Measurements from ENCODE around the gene HPSE2. TPM values are rescaled to one million over a fixed set of nuclear protein-coding genes. Genes with fewer than 3 reads are reported as not detected.
A peak's percentile ranks its signal among the peaks of the same experiment; 100 is the strongest.

The HPSE2 gene
- total and polyA plus RNA-seq, 2 of the 13 experiments (the other 11 are each of a cell fraction or from before 2014, with no cell fraction given), result 0.01 TPM; not detected in 1

DNA sequence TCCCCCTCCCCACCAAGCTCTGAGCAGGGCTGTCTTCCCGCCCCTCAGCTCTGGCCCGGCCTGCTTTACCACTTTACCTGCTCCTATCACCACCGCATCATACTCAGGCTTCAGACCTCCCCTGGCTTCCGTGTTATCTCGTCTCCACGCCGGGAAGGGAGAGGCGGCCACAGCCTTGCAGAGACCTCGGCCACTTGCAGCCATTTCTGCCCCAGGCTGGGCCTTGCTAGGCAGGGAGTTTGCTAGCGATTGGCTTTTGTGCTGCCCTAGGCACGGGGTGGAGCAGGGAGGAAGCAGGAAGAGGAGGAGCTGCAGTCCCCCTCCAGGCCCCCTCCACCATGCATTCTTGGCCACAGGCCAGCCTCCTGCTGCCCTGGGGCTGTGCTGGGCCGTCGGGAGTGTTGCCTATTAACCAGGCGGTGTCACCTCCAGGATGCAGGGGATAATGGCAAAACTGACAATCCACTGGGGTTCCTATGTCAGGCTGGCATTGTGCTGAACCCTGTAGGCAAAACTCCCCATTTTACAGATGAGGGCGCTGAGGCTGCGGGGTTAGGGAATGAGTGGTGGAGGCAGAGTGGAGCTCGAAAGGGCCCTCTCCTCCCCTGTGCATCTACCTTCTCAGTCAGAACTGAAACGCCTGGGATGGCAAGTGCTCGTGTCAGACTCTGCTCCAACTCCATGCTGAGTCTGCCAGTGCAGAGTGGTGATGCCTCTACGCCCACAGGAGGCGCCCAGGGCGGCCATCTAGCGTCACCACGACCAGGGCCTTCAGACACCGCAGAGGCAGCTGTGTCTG lies 820.5 kb downstream of the HPSE2 start, which contains the start of gene PYROXD2 (continued):
- TF ChIP-seq CBX1 (IDR thresholded peaks at IDR 0.05; ENCODE audit: low read depth) (peak; percentile 55), ZNF274 (CRISPR knock-in tag; IDR thresholded peaks at IDR 0.05) (peak; percentile 93), MED1 (CRISPR knock-in tag; IDR thresholded peaks at IDR 0.05) (peak; percentile 62; the same call in 1 of the 2 replicates), FOXC1 (CRISPR knock-in tag; IDR thresholded peaks at IDR 0.05; ENCODE audit: borderline replicate concordance) (peak; percentile 50; the same call in 1 of the 2 replicates), ZNF747 (CRISPR knock-in tag; IDR thresholded peaks at IDR 0.05; ENCODE audit: borderline replicate concordance) (peak; percentile 65; the same call in 1 of the 2 replicates), ZNF501 (CRISPR knock-in tag; IDR thresholded peaks at IDR 0.05) (peak; percentile 90), ZSCAN21 (CRISPR knock-in tag; IDR thresholded peaks at IDR 0.05; ENCODE audit: borderline replicate concordance) (peak; percentile 71; the same call in 1 of the 2 replicates), MED8 (CRISPR knock-in tag; IDR thresholded peaks at IDR 0.05; ENCODE audit: insufficient replicate concordance) (peak; percentile 77), NCOA2 (CRISPR knock-in tag; IDR thresholded peaks at IDR 0.05) (peak; percentile 38; the same call in 1 of the 2 replicates), SETDB1 (CRISPR knock-in tag; IDR thresholded peaks at IDR 0.05; ENCODE audit: borderline replicate concordance) (peak; percentile 85; the same call in 1 of the 2 replicates), PRMT3 (CRISPR knock-in tag; IDR thresholded peaks at IDR 0.05; ENCODE audit: borderline replicate concordance, low read depth) (peak; percentile 88; the same call in 1 of the 2 replicates), ZC3H13 (CRISPR knock-in tag; IDR thresholded peaks at IDR 0.05) (0 out of 2 replicates have a peak, but pooled peaks have one; percentile 63), RBFOX2 (IDR thresholded peaks at IDR 0.05; ENCODE audit: low read depth, low read length) (peak; percentile 70), TMF1 (CRISPR knock-in tag; IDR thresholded peaks at IDR 0.05; ENCODE audit: low read depth) (no peak; the same call in 1 of the 2 replicates)
- TF ChIP-seq, protein P1, sequence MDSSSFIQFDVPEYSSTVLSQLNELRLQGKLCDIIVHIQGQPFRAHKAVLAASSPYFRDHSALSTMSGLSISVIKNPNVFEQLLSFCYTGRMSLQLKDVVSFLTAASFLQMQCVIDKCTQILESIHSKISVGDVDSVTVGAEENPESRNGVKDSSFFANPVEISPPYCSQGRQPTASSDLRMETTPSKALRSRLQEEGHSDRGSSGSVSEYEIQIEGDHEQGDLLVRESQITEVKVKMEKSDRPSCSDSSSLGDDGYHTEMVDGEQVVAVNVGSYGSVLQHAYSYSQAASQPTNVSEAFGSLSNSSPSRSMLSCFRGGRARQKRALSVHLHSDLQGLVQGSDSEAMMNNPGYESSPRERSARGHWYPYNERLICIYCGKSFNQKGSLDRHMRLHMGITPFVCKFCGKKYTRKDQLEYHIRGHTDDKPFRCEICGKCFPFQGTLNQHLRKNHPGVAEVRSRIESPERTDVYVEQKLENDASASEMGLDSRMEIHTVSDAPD (CRISPR knock-in tag; IDR thresholded peaks at IDR 0.05), result peak; percentile 23; the same call in 1 of the 2 replicates
- TF ChIP-seq, protein P2, sequence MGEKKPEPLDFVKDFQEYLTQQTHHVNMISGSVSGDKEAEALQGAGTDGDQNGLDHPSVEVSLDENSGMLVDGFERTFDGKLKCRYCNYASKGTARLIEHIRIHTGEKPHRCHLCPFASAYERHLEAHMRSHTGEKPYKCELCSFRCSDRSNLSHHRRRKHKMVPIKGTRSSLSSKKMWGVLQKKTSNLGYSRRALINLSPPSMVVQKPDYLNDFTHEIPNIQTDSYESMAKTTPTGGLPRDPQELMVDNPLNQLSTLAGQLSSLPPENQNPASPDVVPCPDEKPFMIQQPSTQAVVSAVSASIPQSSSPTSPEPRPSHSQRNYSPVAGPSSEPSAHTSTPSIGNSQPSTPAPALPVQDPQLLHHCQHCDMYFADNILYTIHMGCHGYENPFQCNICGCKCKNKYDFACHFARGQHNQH (CRISPR knock-in tag; IDR thresholded peaks at IDR 0.05), result peak; percentile 76
- TF ChIP-seq, protein P3, sequence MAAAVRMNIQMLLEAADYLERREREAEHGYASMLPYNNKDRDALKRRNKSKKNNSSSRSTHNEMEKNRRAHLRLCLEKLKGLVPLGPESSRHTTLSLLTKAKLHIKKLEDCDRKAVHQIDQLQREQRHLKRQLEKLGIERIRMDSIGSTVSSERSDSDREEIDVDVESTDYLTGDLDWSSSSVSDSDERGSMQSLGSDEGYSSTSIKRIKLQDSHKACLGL (CRISPR knock-in tag; IDR thresholded peaks at IDR 0.05), result 0 out of 2 replicates have a peak, but pooled peaks have one; percentile 57
- TF ChIP-seq, protein P4, sequence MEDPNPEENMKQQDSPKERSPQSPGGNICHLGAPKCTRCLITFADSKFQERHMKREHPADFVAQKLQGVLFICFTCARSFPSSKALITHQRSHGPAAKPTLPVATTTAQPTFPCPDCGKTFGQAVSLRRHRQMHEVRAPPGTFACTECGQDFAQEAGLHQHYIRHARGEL (CRISPR knock-in tag; IDR thresholded peaks at IDR 0.05), result no peak
- TF ChIP-seq, protein P5, sequence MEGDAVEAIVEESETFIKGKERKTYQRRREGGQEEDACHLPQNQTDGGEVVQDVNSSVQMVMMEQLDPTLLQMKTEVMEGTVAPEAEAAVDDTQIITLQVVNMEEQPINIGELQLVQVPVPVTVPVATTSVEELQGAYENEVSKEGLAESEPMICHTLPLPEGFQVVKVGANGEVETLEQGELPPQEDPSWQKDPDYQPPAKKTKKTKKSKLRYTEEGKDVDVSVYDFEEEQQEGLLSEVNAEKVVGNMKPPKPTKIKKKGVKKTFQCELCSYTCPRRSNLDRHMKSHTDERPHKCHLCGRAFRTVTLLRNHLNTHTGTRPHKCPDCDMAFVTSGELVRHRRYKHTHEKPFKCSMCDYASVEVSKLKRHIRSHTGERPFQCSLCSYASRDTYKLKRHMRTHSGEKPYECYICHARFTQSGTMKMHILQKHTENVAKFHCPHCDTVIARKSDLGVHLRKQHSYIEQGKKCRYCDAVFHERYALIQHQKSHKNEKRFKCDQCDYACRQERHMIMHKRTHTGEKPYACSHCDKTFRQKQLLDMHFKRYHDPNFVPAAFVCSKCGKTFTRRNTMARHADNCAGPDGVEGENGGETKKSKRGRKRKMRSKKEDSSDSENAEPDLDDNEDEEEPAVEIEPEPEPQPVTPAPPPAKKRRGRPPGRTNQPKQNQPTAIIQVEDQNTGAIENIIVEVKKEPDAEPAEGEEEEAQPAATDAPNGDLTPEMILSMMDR (CRISPR knock-in tag; IDR thresholded peaks at IDR 0.05), result 0 out of 2 replicates have a peak, but pooled peaks have one; percentile 4
